ENCODE data around the gene LIMK1.

Gene LIMK1

GRCh38 chr7:74087791-74088453 lies 4.3 kb downstream of the LIMK1 start:
- Histone ChIP-seq H3K27me3 (no peaks in the 10 kb centered on the region), H3K4me1 (peaks cover 16% of the 10 kb centered on the region), H3K4me3 (ENCODE audit: low read depth, low read length) (no peak overlapping the region), H3K9me3 (no peaks in the 10 kb centered on the region), H3K36me3 (0 out of 2 replicates have a peak, but pooled peaks cover 4% of the 10 kb centered on the region)
- TF ChIP-seq, protein P1, sequence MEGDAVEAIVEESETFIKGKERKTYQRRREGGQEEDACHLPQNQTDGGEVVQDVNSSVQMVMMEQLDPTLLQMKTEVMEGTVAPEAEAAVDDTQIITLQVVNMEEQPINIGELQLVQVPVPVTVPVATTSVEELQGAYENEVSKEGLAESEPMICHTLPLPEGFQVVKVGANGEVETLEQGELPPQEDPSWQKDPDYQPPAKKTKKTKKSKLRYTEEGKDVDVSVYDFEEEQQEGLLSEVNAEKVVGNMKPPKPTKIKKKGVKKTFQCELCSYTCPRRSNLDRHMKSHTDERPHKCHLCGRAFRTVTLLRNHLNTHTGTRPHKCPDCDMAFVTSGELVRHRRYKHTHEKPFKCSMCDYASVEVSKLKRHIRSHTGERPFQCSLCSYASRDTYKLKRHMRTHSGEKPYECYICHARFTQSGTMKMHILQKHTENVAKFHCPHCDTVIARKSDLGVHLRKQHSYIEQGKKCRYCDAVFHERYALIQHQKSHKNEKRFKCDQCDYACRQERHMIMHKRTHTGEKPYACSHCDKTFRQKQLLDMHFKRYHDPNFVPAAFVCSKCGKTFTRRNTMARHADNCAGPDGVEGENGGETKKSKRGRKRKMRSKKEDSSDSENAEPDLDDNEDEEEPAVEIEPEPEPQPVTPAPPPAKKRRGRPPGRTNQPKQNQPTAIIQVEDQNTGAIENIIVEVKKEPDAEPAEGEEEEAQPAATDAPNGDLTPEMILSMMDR (IDR thresholded peaks at IDR 0.05; ENCODE audit: low read depth, low read length): no peak
- no peak for DNase-seq

GRCh38 chr7:74092321-74092963 lies 8.8 kb downstream of the LIMK1 start:
- peaks cover 32% of the 10 kb centered on the region for H3K4me1 ChIP-seq
- peaks cover under 1% of the 10 kb centered on the region; the same call in 1 of the 2 replicates for H3K9me3 ChIP-seq
- H3K36me3 ChIP-seq: peaks cover 15% of the 10 kb centered on the region
- TF ChIP-seq, protein P1 (IDR thresholded peaks at IDR 0.05; ENCODE audit: low read depth, low read length): no peak
- DNase-seq: peak; percentile 85
- peak overlapping the region; percentile 53 for H3K4me3 ChIP-seq (ENCODE audit: low read depth, low read length)
- no peaks in the 10 kb centered on the region for H3K27me3 ChIP-seq

- peaks cover 5% of the 10 kb centered on the region for H3K9me3 ChIP-seq
- peaks cover 32% of the 10 kb centered on the region for H3K4me1 ChIP-seq
- H3K27me3 ChIP-seq: no peaks in the 10 kb centered on the region
- peak; percentile 61 for DNase-seq
- peak overlapping the region; percentile 53 for H3K4me3 ChIP-seq (ENCODE audit: low read depth, low read length)
- TF ChIP-seq, protein P1 (IDR thresholded peaks at IDR 0.05; ENCODE audit: low read depth, low read length): no peak
- H3K36me3 ChIP-seq: peaks cover 19% of the 10 kb centered on the region
Observed at GRCh38 chr7:74092964-74093471, 9.4 kb downstream of the LIMK1 start.

GRCh38 chr7:74093671-74094223 lies 10.1 kb downstream of the LIMK1 start:
- peak; percentile 59 for DNase-seq
- Histone ChIP-seq H3K9me3 (peaks cover 8% of the 10 kb centered on the region), H3K4me1 (peaks cover 32% of the 10 kb centered on the region), H3K27me3 (no peaks in the 10 kb centered on the region), H3K36me3 (peaks cover 20% of the 10 kb centered on the region), H3K4me3 (ENCODE audit: low read depth, low read length) (peak overlapping the region; percentile 53)
- TF ChIP-seq, protein P1 (IDR thresholded peaks at IDR 0.05; ENCODE audit: low read depth, low read length): no peak

DNA sequence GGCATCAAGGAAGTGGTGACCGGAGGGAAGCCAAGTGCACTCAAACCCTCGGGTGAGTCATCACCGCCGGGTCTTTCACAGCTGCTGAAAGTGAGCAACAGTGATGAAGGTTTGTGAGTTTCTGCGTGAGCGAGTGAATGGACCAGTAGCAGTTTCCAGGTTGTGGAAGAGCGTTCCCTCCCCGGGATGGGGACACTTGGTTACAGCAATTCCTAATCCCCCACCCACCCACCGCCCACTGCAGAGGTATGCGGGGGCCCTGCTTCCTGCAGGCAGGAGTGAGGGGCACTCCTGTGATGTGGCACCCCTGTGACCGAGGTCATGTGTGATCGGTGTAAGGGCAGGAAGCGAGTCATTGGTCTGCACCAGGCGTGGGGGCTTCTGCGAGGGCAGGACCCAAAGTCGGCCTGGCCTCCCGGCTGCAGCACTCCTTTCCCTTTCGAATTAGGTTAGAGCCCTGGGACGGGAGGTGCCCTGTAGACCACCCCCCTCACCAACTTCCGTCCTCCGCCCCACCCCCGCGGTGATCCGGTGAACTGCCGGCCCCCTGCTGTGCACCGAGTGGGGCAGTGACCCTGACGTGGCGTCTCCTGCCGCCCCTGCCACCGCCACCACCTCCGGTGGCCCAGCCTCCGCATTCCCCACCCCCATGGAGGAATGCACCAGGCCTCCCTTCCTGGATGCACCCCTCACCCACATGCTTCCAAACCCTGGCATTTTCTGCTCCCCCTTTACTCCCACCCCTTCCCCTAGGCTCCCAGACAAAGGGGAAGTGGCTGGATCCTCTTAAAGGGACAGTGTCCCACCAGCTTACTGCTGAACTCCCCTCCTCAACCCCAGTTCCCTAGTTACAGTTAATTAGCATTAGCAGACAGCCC lies 10.9 kb downstream of the LIMK1 start:
- TF ChIP-seq, protein P1 (IDR thresholded peaks at IDR 0.05; ENCODE audit: low read depth, low read length): no peak
- Histone ChIP-seq H3K4me3 (ENCODE audit: low read depth, low read length) (peak overlapping the region; percentile 53), H3K4me1 (peaks cover 32% of the 10 kb centered on the region), H3K27me3 (no peaks in the 10 kb centered on the region), H3K9me3 (peaks cover 8% of the 10 kb centered on the region), H3K36me3 (peaks cover 25% of the 10 kb centered on the region)
- DNase-seq: peak; percentile 83

Data from BE2C (cell line).